Measurements from ENCODE around the gene BST2. TPM values are rescaled to one million over a fixed set of nuclear protein-coding genes. Genes with fewer than 3 reads are reported as not detected.

The BST2 gene
- total and polyA plus RNA-seq, 7 experiments from 2014 or later = 29.9 to 221 (median 63.0) TPM

DNA sequence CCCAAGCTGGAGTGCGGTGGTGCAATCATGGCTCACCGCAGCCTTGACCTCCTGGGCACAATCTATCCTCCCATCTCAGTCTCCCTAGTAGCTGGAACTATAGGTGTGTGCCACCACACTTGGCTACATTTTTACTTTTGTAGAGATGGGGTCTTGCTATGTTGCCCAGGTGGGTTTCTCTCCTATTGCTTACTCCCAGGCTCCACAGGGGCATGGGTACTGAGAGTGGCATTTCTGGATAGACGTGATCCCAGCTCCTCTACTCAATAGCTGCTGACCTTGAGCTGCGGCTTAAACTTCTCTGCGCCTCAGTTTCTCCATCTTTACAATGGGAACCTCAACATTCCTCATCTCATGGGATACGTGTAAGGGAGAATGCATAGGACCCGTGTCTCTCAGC is 26.0 kb upstream of the BST2 start:
- H3K27ac Mint-ChIP-seq = no peak overlapping the region
- Histone ChIP-seq H3K27ac (ENCODE audit: low read depth, low read length) (no peak overlapping the region), H3K27me3 (ENCODE audit: control insufficient read depth in 2 of 2, insufficient read depth in 2 of 2, low read length in 2 of 2) (no peaks in the 10 kb centered on the region), H3K4me1 (ENCODE audit: control insufficient read depth in 2 of 2, insufficient read depth in 2 of 2, low read length in 2 of 2) (no peaks in the 10 kb centered on the region), H3K9me3 (ENCODE audit: control insufficient read depth in 2 of 3, low read length in 3 of 3) (no peaks in the 10 kb centered on the region), H3K36me3 (ENCODE audit: control insufficient read depth in 2 of 3, insufficient read depth in 3 of 3, low read length in 3 of 3) (no peaks in the 10 kb centered on the region), H3K4me3 (ENCODE audit: low read length) (no peak overlapping the region)
- H3K4me1 Mint-ChIP-seq = peaks cover 0 to 5% (median 0%) of the 10 kb centered on the region in 7 donors
- H3K4me3 Mint-ChIP-seq = no peak overlapping the region
- no peaks in the 10 kb centered on the region for H3K36me3 Mint-ChIP-seq
- DNase-seq (no peak), ATAC-seq (no peak)
- H3K27me3 Mint-ChIP-seq = no peaks in the 10 kb centered on the region
- no peaks in the 10 kb centered on the region for H3K9me3 Mint-ChIP-seq
- ChIA-PET POLR2A (no interaction called here), CTCF (interaction anchor here (0.6 kb wide), 1 partner anchor 65 kb away, joined by 3 read pairs; no protein-coding TSS in a partner anchor)
- intact Hi-C loops (cut with micrococcal nuclease) = no loop called here

DNA sequence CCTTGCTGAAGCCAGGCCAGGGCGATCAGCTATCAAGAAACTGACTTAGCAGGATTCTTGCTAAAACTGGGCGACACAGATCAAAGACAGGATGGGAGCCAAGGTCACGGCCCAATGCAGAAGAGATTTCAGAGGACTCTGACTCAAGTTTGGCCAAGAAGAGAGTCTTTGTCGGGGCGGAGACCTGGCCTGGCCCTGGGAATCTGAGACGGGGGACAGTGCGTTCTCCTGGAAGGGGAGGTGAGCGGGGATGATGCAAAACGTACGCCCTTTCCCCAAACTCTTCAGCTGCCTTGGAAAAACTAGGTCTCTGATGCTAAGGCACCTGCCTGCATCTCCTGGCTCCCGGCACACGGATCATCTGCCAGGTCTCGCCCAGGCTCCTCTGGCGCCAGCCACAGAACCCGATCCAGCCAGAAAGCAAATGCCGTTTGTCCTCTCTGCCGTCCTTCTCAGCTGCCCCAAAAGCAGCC is 24.2 kb upstream of the BST2 start:
- H3K27ac Mint-ChIP-seq = no peak overlapping the region

DNA sequence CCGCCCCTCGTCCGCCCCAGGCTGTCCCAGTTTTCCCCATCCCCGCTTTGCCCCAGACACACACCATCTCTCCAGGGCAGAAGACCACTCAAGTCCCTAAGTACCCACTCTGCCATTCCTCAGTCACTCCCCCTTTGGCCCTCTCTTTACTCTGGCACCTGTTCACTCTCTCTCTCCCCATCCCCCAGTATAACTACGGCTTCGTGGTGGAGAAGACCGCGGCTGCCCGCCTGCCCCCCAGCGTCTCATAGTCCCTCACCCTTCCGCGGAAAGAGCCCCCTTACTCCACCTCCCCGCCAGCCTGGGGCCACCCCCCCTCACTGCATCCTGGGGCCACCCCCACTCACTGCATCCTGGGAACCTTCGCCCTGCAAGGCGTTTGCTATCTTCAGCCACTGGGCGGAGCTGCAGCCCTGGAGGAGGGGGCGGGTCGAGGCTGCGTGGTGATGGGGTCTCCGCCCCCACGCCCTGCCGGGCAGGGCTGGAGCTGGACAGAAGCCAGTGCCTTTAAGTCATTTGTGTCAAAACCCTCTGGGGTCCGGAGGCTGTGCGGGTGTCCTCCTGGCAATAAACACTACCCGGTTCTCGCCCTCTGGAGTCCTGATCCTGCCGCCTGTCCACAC is 19.4 kb upstream of the BST2 start:
- Histone ChIP-seq H3K27me3 (ENCODE audit: control insufficient read depth in 2 of 2, insufficient read depth in 2 of 2, low read length in 2 of 2) (no peaks in the 10 kb centered on the region), H3K4me1 (ENCODE audit: control insufficient read depth in 2 of 2, insufficient read depth in 2 of 2, low read length in 2 of 2) (peaks cover 5 to 9% of the 10 kb centered on the region in 2 donors), H3K9me3 (ENCODE audit: control insufficient read depth in 2 of 3, low read length in 3 of 3) (no peaks in the 10 kb centered on the region), H3K36me3 (ENCODE audit: control insufficient read depth in 2 of 3, insufficient read depth in 3 of 3, low read length in 3 of 3) (peaks cover 0 to 12% (median 0%) of the 10 kb centered on the region in 3 experiments), H3K27ac (ENCODE audit: low read depth, low read length) (no peak overlapping the region), H3K4me3 (ENCODE audit: low read length) (no peak overlapping the region)
- Mint-ChIP-seq H3K4me3 (peak overlapping the region in 1 of 10 donors; percentile 18), H3K27me3 (no peaks in the 10 kb centered on the region), H3K36me3 (peaks cover 0 to 8% (median 0%) of the 10 kb centered on the region in 5 donors), H3K9me3 (no peaks in the 10 kb centered on the region), H3K4me1 (peaks cover 4 to 18% (median 11%) of the 10 kb centered on the region in 7 donors), H3K27ac (no peak overlapping the region)
- POLR2A ChIA-PET = no interaction called here
- intact Hi-C loops (cut with micrococcal nuclease) = no loop called here
- DNase-seq (peak in 5 of 9 donors; percentile 22 to 41 (median 30)), ATAC-seq (peak; percentile 68)
- CTCF ChIA-PET = no interaction called here

More for the DNA sequence above, 24.2 kb upstream of the BST2 start:
- Mint-ChIP-seq H3K27me3 (no peaks in the 10 kb centered on the region), H3K36me3 (no peaks in the 10 kb centered on the region), H3K9me3 (no peaks in the 10 kb centered on the region), H3K4me1 (peaks cover 0 to 7% (median 2%) of the 10 kb centered on the region in 7 donors), H3K4me3 (no peak overlapping the region)
- no peaks in the 10 kb centered on the region for H3K9me3 ChIP-seq (ENCODE audit: control insufficient read depth in 2 of 3, low read length in 3 of 3)
- ATAC-seq (no peak), DNase-seq (no peak)
- POLR2A ChIA-PET = no interaction called here
- no peak overlapping the region for H3K4me3 ChIP-seq (ENCODE audit: low read length)
- CTCF ChIA-PET = interaction anchor here (1.0 kb wide), 1 partner anchor 25 kb away, joined by 3 read pairs; no protein-coding TSS in a partner anchor
- no peaks in the 10 kb centered on the region for H3K36me3 ChIP-seq (ENCODE audit: control insufficient read depth in 2 of 3, insufficient read depth in 3 of 3, low read length in 3 of 3)
- intact Hi-C loops (cut with micrococcal nuclease) = no loop called here
- H3K27ac ChIP-seq (ENCODE audit: low read depth, low read length) = no peak overlapping the region
- no peaks in the 10 kb centered on the region for H3K27me3 ChIP-seq (ENCODE audit: control insufficient read depth in 2 of 2, insufficient read depth in 2 of 2, low read length in 2 of 2)
- no peaks in the 10 kb centered on the region for H3K4me1 ChIP-seq (ENCODE audit: control insufficient read depth in 2 of 2, insufficient read depth in 2 of 2, low read length in 2 of 2)

DNA sequence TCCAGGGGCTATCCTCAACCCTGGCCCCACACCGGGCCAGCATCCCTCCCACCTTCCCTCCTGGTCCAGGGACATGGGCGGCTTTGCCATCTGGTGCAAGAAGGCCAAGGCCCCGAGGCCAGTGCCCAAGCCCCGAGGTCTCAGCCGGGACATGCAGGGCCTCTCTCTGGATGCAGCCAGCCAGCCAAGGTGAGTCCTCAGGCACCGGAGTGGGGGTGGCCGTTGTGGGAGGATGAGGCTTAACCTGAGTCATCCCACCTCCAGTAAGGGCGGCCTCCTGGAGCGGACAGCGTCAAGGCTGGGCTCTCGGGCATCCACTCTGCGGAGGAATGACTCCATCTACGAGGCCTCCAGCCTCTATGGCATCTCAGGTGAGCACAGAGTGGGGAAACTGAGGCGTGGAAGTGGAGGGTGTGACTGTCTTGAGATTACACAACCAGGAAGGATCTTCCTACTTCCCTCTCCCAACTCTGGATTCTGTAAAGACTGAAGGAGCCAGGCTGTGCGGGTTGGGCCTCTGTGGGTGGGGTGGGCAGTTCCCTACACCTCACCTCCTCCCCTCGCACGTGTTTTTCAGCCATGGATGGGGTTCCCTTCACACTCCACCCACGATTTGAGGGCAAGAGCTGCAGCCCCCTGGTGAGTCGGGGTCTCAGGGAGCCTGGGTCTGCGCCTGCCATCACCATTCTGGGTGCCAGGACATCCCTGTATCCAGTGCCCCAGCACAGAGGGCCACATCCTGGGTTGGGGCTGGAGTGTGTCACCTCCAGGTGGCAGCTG is 18.2 kb upstream of the BST2 start:
- intact Hi-C loops (cut with micrococcal nuclease) = no loop called here
- Mint-ChIP-seq H3K9me3 (no peaks in the 10 kb centered on the region), H3K4me1 (peaks cover 4 to 28% (median 18%) of the 10 kb centered on the region in 7 donors), H3K27ac (no peak overlapping the region), H3K4me3 (no peak overlapping the region), H3K36me3 (peaks cover 0 to 8% (median 0%) of the 10 kb centered on the region in 5 donors), H3K27me3 (no peaks in the 10 kb centered on the region)
- ChIA-PET CTCF (no interaction called here), POLR2A (no interaction called here)
- Histone ChIP-seq H3K36me3 (ENCODE audit: control insufficient read depth in 2 of 3, insufficient read depth in 3 of 3, low read length in 3 of 3) (peaks cover 0 to 12% (median 0%) of the 10 kb centered on the region in 3 experiments), H3K4me1 (ENCODE audit: control insufficient read depth in 2 of 2, insufficient read depth in 2 of 2, low read length in 2 of 2) (peaks cover 12 to 15% of the 10 kb centered on the region in 2 donors), H3K27ac (ENCODE audit: low read depth, low read length) (no peak overlapping the region), H3K4me3 (ENCODE audit: low read length) (no peak overlapping the region), H3K9me3 (ENCODE audit: control insufficient read depth in 2 of 3, low read length in 3 of 3) (no peaks in the 10 kb centered on the region), H3K27me3 (ENCODE audit: control insufficient read depth in 2 of 2, insufficient read depth in 2 of 2, low read length in 2 of 2) (no peaks in the 10 kb centered on the region)
- DNase-seq (no peak), ATAC-seq (no peak)

GRCh38 chr19:17421942-17422341 is 16.5 kb upstream of the BST2 start:
- Mint-ChIP-seq H3K36me3 (peaks cover 0 to 10% (median 1%) of the 10 kb centered on the region in 5 donors), H3K9me3 (no peaks in the 10 kb centered on the region), H3K4me1 (peaks cover 4 to 29% (median 19%) of the 10 kb centered on the region in 7 donors), H3K27ac (peak overlapping the region in 2 of 9 donors; percentile 46 to 55), H3K4me3 (peak overlapping the region in 1 of 10 donors; percentile 6), H3K27me3 (no peaks in the 10 kb centered on the region)
- Histone ChIP-seq H3K9me3 (ENCODE audit: control insufficient read depth in 2 of 3, low read length in 3 of 3) (no peaks in the 10 kb centered on the region), H3K27me3 (ENCODE audit: control insufficient read depth in 2 of 2, insufficient read depth in 2 of 2, low read length in 2 of 2) (no peaks in the 10 kb centered on the region), H3K27ac (ENCODE audit: low read depth, low read length) (no peak overlapping the region), H3K36me3 (ENCODE audit: control insufficient read depth in 2 of 3, insufficient read depth in 3 of 3, low read length in 3 of 3) (peaks cover 0 to 12% (median 0%) of the 10 kb centered on the region in 3 experiments), H3K4me3 (ENCODE audit: low read length) (no peak overlapping the region), H3K4me1 (ENCODE audit: control insufficient read depth in 2 of 2, insufficient read depth in 2 of 2, low read length in 2 of 2) (peaks cover 12 to 15% of the 10 kb centered on the region in 2 donors)
- ChIA-PET POLR2A (no interaction called here), CTCF (interaction anchor here (0.7 to 1.0 kb wide), 2 partner anchors 22 to 74 kb away, joined by 3 read pairs; no protein-coding TSS in a partner anchor)
- ATAC-seq (no peak), DNase-seq (no peak)
- intact Hi-C loops (cut with micrococcal nuclease) = no loop called here

- peaks cover 12 to 15% of the 10 kb centered on the region in 2 donors for H3K4me1 ChIP-seq (ENCODE audit: control insufficient read depth in 2 of 2, insufficient read depth in 2 of 2, low read length in 2 of 2)
- intact Hi-C loops (cut with micrococcal nuclease) = loop anchor here in 1 of 2 donors (1.0 kb wide), 2 partner anchors 15 to 86 kb away; partner anchors contain the start of genes ANO8 and BST2
- no peaks in the 10 kb centered on the region for H3K27me3 ChIP-seq (ENCODE audit: control insufficient read depth in 2 of 2, insufficient read depth in 2 of 2, low read length in 2 of 2)
- H3K9me3 ChIP-seq (ENCODE audit: control insufficient read depth in 2 of 3, low read length in 3 of 3) = no peaks in the 10 kb centered on the region
- peaks cover 4 to 29% (median 19%) of the 10 kb centered on the region in 7 donors for H3K4me1 Mint-ChIP-seq
- peaks cover 0 to 13% (median 4%) of the 10 kb centered on the region in 5 donors for H3K36me3 Mint-ChIP-seq
- ChIA-PET CTCF (interaction anchor here (0.7 to 1.3 kb wide), 2 partner anchors 72 to 185 kb away, joined by 3 to 5 read pairs; no protein-coding TSS in a partner anchor), POLR2A (interaction anchor here (0.6 to 3.4 kb wide), 5 partner anchors 13 to 206 kb away, joined by 3 to 33 read pairs (median 5); partner anchors contain the start of genes BST2, DDA1, PGLS and USE1)
- H3K27ac Mint-ChIP-seq = peak overlapping the region; percentile 58 to 86 (median 69)
- peak in 4 of 9 donors; percentile 9 to 50 (median 21) for DNase-seq
- H3K4me3 Mint-ChIP-seq = peak overlapping the region; percentile 87 to 95 (median 90)
- H3K27me3 Mint-ChIP-seq = no peaks in the 10 kb centered on the region
- H3K9me3 Mint-ChIP-seq = no peaks in the 10 kb centered on the region
- no peak for ATAC-seq
- H3K36me3 ChIP-seq (ENCODE audit: control insufficient read depth in 2 of 3, insufficient read depth in 3 of 3, low read length in 3 of 3) = peaks cover 0 to 12% (median 0%) of the 10 kb centered on the region in 3 experiments
- H3K27ac ChIP-seq (ENCODE audit: low read depth, low read length) = peak overlapping the region; percentile 70
- H3K4me3 ChIP-seq (ENCODE audit: low read length) = peak overlapping the region; percentile 79
Measured at GRCh38 chr19:17420475-17420924, 15.1 kb upstream of the BST2 start.
